GM18526 (cell line): Measurements from ENCODE around the gene DSP.

Experiments used
- POLR2A ChIP-seq: IDR thresholded peaks from 3 replicates; pipeline ENCODE4 v1.6.1; 2011; ENCODE audit not compliant: insufficient read length; ENCODE audit errors: extremely low read depth

Gene DSP, protein sequence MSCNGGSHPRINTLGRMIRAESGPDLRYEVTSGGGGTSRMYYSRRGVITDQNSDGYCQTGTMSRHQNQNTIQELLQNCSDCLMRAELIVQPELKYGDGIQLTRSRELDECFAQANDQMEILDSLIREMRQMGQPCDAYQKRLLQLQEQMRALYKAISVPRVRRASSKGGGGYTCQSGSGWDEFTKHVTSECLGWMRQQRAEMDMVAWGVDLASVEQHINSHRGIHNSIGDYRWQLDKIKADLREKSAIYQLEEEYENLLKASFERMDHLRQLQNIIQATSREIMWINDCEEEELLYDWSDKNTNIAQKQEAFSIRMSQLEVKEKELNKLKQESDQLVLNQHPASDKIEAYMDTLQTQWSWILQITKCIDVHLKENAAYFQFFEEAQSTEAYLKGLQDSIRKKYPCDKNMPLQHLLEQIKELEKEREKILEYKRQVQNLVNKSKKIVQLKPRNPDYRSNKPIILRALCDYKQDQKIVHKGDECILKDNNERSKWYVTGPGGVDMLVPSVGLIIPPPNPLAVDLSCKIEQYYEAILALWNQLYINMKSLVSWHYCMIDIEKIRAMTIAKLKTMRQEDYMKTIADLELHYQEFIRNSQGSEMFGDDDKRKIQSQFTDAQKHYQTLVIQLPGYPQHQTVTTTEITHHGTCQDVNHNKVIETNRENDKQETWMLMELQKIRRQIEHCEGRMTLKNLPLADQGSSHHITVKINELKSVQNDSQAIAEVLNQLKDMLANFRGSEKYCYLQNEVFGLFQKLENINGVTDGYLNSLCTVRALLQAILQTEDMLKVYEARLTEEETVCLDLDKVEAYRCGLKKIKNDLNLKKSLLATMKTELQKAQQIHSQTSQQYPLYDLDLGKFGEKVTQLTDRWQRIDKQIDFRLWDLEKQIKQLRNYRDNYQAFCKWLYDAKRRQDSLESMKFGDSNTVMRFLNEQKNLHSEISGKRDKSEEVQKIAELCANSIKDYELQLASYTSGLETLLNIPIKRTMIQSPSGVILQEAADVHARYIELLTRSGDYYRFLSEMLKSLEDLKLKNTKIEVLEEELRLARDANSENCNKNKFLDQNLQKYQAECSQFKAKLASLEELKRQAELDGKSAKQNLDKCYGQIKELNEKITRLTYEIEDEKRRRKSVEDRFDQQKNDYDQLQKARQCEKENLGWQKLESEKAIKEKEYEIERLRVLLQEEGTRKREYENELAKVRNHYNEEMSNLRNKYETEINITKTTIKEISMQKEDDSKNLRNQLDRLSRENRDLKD (N-terminal part only)

DNA sequence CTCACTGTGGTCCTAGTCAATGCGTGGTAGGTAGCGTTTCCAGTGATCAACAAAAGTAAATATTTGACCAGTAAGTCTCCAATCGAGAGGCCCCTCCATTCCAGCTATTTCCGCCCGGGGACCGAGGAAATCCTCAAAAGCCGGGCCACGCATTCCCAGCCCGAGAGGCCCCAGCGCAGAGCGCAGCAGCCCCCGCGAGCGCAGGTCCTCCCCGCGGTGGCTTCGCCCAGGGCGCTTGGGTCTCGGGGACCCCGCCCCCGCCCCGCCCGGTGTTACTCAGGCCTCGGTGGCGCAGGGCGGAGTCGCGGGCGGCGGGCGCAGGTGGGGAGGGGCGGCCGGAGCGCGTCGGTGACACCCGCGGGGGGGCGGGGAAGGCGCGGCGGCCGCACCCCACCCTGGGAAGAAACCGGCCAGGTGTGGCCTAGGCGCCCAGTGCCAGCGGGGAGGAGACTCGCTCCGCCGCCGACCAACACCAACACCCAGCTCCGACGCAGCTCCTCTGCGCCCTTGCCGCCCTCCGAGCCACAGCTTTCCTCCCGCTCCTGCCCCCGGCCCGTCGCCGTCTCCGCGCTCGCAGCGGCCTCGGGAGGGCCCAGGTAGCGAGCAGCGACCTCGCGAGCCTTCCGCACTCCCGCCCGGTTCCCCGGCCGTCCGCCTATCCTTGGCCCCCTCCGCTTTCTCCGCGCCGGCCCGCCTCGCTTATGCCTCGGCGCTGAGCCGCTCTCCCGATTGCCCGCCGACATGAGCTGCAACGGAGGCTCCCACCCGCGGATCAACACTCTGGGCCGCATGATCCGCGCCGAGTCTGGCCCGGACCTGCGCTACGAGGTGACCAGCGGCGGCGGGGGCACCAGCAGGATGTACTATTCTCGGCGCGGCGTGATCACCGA, at the start of gene DSP:
DSP (plus strand) TSS at position 497 of the 890 bp plus-strand sequence; CDS start at position 742, 245 bp downstream.
- TF ChIP-seq POLR2A = no peak

DNA sequence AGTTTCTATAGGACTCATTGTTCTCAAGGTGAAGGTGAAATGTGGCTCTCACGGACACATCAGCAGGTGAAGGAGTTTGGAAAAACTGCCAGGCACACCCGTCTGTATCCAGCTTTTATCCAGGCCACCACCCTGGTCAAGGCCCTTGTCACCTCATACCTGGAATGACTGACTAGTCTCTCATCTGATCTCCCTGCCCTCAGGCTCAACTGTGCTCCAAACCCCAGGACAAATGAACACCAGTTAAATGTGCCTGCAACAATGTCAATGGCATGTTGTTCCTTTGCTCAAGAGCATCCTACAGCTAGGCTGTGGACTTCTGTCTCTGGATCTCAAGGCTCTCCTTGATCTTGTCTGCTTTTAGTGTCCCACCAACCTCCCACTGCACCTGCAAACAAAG, 47.6 kb upstream of the DSP start:
- no peak for TF ChIP-seq POLR2A

DNA sequence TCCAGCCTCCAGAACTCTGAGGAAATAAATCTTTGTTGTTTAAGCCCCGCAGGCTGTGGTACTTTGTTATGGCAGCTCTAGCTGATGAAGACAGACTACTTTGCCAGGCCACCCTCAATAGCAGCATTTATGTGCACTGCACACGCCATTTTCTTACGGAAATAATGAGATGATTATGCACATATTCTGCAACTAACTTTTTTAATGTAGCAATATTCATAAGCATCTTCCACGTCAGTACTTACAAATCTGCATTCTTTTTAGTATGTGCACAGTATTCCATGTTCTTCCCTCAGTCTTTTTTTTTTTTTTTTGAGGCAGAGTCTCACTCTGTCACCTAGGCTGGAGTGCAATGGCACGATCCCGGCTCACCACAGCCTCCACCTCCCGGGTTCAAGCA, 46.8 kb upstream of the DSP start:
- no peak for TF ChIP-seq POLR2A

DNA sequence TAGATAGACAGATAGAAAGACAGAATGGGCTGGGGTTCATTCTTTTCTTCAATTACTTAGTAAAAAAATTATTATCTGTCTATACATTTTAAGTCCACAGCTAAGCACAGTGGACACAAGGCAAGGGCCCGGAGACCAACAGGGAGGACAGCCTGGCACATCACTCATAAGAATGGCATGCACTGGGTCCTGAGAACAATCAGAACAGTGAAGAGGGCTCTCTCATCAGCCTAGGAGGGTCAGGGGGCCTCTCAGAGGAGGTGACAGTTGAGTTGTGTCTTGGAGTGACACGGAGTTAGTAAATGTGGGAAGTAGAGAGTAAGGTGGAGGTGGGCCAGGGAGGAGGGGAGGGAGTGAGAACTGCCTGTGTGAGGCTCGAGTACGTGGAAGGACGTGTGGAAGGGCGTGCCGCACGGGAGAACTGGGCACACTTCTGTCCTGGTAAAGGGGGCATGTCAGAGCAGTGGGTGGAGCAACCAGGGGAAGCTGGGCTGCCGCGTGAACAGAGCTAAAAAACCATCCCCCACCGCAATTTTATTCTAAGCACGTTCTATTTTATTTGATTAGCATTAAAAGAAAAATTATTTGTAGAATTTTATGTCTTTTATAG, 45.1 kb upstream of the DSP start:
- no peak for TF ChIP-seq POLR2A

DNA sequence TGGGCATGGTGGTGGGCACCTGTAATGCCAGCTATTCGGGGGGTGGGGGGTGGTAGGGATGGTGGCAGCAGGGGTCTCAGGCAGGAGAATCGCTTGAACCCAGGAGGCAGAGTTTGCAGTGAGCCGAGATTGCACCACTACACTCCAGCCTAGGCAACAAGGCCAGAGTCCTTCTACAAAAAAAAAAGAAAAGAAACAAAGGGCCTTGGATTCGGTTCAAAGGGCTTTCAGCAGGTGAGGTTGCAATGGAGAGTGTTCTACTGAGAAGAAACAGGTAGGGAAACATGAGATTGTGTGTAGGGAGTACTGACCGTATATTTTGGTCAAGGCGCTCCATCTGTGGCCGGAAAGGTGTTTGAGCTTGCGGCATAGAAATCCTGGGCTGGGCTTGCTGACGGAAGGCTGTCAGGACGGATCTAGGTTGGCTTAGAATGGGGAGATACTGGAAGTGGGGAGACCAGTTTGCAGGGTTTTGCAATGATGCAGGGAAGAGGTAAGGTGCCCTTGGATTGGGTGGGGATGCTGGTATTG, 40.7 kb upstream of the DSP start:
- no peak for TF ChIP-seq POLR2A

DNA sequence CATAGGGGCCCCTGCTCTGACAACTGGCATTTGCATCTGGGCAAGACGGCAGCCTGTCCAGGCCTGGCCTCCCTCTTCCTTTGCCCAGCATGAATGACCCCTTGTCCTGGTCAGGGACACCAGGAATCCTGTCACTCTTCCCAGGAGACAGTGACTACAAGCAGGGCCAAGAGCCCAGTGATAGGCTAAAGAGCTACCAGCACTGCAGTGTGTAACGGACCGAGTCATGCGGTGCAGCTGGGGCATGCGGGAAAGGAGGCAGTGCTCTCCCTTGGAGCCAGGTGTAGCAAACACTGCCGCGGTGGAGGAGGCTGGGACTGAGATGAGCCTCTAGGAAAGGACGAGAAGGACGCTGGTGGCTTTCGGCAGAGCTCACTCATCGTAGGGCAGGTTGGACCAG, 38.7 kb upstream of the DSP start:
- no peak for TF ChIP-seq POLR2A

DNA sequence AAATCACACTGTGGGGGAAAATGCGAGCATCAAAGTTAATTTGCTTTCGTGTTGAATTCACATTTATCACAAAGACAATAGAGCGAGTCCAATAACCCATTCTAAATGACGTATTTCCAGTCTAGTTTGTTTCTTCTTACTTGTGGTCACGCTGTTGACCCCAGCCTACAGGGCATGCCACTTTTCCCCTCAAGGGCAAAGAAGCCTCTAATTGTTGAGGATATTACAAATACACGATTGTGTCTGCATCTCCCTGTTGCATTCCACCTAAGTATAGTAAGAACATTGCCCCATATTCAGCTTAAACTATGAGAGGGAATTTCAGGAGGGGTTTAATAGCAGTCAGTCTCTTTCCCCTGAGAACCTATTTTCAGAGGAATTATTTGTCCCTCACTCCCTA, 37.4 kb upstream of the DSP start:
- no peak for TF ChIP-seq POLR2A

DNA sequence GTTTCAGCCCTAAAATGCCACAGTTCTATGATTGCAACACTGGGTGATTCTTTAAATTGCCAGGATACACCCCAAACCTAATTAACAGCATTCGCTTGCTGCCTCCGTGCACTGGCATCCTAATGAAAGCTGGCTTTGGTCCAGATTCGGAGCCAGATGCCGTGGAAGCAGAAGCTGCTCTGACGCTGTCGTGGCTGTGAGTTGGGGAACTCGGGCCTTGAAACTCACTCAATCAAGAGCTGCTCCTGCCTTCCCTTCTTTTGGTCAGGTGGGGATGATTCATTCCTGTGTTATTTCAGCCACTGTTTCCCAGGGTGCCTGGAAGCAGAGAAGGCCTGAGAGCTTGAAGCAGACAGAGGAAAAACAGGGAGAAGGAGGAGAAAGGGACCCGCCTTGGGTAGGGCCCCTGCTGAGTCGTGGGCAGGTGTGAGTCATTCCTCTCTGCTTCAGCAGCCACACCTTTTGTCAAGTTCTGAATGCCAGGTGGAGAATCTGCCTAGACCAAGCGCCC, 36.2 kb upstream of the DSP start:
- TF ChIP-seq POLR2A = no peak

DNA sequence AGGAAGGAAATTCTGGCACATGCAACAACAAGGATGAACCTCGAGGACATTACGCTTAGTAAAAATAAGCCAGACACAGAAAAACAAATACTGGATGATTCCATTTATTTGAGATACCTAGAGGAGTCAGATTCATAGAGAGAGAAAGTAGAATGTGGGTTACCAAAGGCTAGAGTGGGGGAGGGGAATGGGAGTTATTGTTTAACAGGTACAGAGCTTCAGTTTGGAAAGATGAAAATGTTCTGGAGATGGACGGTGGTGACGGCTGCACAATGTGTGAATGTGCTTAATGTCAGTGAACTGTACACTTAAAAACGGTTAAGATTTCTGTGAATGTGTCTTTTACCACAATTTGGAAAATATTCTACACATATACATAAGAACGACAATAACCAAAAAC, 33.9 kb upstream of the DSP start:
- TF ChIP-seq POLR2A = no peak

DNA sequence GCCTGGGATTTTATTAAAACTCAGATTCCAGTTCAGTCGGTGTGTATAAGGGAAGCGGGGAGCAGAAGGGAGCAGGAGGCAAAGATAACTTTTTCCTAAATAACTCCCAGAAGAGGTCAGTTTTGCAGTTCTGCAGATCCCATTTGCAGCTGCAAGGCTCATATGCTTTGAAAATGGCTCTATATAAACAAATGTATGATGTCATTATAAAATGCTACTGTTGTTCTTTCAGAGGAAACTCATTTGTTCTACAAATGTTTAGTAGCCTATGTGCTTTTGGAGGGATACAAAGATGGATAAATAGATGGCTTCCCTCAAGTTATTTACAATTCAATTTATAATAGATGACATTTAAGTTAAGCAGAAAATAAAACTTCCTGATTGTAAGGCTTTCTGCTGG, 29.2 kb upstream of the DSP start:
- no peak for TF ChIP-seq POLR2A

DNA sequence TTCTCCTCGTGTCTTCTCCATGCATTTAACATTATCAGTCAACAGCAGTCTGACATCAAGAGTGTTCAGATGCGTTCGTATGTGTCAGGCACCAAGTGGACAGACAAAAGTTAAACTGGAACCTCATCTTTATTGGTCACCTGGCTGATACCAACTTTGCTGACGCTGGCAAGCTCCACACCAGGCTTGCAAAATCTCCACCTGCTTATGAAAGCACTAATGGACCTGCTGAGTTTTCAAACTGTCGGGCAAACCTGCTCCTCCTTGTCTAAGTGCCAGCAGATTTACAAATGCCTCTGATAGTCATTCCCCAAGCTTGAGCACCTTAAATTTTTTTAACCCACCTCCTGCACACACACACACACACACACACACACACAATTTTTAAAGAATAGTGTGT, 27.9 kb upstream of the DSP start:
- TF ChIP-seq POLR2A = no peak

DNA sequence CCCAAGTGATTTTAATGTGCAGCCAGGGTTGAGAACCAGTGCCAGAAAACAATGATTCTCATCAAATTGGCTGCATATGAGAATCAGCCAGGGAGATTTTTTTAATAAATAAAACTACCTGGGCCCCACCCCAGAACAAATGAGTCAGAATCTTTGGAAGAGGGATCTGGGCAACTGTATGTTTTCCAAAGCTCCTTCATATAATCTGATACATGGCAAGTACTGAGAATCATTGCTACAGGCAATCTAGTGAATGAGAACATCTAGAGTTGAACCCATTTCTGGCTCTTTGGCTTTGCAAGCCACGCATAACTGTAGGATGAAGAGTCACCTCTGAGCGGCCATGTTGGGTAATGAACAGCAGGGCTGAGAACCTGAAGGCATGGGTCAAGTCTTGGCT, 26.1 kb upstream of the DSP start:
- TF ChIP-seq POLR2A = no peak

DNA sequence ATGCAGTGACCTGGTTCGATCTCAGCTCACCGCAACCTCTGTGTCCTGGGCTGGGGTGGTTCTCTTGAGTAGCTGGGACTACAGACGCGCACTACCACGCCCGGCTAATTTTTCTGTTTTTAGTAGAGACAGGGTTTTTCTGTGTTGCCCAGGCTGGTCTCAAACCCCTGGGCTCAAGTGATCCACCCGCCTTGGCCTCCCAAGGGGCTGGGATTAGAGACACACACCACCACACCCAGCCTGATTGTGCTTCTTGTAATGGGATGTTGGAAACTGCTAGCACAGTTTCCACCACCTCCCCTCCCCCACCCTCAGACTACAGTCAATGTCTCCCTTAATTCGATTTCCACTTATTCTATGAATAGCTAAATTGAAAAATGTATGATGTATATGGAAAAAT, 22.6 kb upstream of the DSP start:
- TF ChIP-seq POLR2A = no peak

DNA sequence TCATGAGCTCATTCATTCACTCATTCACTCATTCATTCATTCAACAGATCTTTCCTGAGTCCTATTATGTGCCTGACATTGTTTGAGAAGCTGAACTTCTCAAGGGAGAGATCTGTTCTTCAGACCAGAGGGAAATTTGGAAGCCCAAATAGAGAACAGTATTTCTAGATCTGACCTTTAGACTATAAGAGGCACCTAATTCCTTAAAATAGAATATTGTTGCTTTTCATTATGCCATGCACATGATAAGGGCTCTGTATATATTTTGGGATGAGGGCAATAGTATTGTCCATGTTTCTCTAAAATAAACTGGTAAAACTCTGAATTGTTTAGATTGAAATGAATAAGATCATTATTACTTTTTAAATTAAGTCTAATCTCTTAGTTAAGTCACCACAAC, 18.6 kb upstream of the DSP start:
- TF ChIP-seq POLR2A = no peak
